ENCODE results near the gene UCMA.

Gene UCMA

DNA sequence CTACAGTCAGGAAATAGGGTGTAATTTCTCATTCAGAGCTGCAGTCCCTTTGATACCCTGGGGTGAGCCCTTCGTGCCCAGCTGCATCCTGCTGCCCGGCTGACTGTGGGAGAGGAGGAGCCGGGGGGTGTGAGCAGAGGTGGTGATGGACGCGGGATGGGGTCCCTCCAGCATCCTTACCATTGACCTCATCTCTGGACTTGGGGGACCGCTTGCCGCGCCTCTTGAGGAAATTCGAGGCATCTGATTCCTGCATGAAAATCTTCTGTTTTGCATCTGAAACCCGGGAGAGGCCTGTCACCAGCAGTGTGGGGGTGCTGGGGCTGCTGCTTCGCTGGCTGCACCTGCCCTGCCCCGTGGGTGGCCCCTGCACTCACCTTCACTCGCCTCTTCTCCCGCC is 816 bp downstream of the UCMA start:
- DNase-seq (ENCODE audit: low spot score) = no peak

DNA sequence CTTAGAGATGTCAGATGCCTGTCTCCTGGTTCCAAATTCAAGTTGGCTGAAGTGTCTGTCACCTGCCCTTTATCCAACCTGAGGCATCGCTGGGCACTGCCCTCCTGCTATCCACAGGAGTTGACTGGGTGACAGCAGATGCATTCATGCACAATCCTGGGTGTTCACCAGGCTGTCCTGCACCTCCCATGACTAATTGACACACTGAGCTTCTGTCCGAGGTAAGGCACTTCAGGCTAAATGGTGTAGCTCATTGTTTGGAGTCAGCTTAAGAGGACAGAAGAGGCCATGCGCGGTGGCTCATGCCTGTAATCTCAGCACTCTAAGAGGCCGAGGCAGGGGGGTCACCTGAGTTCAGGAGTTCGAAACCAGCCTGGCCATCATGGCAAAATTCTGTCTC is 2.4 kb downstream of the UCMA start:
- DNase-seq (ENCODE audit: low spot score) = no peak

DNA sequence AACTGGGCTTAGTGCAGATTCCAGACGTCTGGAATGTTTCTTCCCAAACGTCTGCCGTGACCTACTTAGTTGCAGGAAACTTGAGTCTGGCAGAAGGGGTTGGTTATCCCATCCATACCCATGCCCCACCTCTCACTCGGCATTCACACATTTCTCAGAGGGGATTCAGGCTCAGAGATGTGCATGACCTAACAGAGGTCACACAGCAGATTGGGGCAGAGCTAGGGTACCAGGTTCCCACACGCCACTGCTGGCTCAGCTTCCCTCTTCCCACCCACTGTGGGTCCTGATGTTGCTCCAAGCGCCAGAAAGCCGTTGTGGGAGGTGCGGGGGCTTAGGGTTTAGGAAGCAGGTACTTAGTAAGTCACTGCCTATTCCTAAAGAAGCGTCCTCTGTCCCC is 3.0 kb downstream of the UCMA start:
- no peak for DNase-seq (ENCODE audit: low spot score)

DNA sequence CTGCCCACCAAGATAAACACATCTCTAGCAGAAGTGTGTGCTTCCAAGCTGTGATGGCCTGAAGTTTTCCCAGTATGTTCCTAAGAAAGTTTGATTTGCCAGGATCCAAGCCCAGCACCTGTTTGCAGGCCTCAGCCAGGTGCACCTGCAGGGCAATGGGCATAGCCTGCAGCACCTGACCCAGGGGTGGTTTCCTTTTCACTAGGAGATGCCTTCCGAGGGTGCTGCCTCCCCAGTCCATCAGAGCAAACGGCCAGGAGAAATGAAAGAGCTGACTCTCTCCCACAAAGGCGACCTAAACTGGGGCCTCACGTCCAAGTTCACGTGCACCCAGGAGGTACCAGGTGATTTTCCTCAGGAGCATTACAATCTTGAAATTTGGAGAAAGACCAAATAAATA is 7.1 kb downstream of the UCMA start:
- no peak for DNase-seq (ENCODE audit: low spot score)

DNA sequence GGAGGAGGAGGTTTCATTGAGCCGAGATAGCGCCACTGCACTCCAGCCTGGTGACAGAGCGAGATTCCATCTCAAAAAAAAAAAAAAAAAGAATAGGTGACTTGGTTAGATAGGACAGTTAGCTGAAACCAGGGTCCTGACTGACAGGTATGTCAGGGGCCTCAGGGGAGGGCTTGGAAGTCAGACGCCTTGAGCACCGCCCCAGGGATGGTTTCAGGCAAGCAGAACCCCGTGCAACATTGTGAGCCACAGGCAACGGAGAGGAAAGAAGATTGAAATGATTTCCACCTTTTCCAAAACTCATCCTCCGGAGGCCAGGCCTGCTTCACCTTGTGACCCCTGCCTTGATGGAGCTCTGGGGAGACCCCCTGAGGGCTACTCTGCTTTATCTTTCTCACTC is 8.6 kb downstream of the UCMA start:
- no peak for DNase-seq (ENCODE audit: low spot score)

DNA sequence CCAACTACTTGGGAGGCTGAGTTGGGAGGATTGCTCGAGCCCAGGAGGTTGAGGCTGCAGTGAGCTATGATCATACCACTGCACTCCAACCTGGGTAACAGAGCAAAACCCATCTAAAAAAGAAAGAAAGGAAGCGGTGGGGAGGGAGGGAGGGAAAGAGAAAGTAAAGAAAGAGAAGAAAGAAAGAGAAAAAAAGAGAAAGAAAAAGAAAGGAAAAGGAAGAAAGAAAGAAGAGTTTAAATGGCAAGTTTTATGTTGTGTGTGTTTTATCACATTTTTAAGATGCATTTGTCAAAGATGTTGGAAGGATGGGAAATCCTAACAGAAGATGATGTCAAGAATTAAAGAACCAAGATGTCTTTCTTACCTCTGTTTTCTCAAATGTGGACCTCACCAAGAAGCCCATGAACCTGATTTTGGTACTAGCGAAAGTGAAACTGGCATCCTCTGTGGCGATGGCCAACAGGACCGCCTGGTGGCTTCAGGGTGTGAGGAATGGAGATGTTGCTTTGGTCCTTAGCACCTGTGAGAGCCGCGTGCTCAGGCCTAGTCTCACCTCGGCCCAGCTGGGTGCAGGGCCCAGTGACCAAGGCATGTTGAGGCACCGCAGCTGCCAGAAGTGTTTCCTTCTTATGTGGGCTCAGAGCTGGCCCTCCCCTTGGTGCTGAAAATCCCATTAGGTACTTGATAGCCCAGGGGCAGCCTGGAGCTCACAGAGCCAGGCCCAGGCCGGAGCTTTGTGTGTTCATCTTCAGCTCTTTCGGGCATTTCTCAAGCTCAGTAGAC is 9.8 kb downstream of the UCMA start:
- no peak for DNase-seq (ENCODE audit: low spot score)

DNA sequence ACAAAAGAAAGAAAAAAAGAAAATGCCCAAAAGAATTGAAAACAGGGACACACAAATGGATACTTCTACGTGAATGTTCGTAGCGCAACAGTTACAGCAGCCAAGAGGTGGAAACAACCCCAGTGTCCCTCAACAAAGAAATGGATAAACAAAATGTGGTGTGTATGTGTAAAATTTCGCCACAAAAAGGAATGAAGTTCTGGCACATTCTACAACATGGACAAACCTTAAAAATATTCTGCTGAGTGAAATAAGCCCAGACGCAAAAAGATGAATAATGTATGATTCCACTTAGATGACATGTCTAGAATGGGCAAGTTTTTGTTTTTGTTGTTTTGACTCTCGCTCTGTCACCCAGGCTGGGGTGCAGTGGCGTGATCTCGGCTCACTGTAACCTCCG is 10.9 kb downstream of the UCMA start:
- no peak for DNase-seq (ENCODE audit: low spot score)

DNA sequence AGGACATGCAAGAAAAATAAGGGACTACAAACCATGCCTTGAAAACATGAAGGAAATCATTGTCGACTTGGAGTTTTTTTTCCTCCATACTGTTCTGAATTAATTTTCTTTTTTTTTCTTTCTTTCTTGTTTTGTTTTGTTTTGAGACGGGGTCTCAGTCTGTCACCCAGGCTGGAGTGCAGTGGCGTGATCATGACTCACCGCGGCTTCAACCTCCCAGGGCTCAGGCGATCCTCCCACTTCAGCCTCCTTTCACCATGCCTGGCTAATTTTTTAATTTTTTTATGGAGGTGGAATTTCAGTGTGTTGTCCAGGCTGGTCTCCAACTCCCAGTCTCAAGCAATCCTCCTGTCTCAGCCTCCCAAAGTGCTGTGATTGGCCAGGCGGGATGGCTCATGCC is 11.6 kb downstream of the UCMA start:
- DNase-seq (ENCODE audit: low spot score) = no peak

DNA sequence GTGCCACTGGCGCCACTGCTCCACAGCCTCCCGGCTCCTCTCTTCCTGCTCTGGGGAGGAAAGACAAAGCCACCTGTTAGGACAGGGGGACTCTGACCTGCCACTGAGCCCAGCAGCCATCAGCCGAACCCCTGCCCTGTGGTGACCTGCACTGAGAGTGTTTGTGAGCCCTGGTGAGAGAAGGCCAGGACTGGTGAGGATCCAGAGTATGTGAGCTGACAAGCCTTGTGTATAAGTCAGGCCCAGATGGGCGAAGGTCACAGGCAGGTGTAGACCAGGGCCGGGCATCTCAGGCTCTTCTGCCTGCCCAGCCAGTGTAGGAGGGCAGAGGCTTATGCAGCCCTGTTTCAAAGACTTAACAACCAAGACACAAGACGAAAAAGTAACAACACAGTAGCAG is 12.0 kb downstream of the UCMA start:
- DNase-seq (ENCODE audit: low spot score) = no peak

DNA sequence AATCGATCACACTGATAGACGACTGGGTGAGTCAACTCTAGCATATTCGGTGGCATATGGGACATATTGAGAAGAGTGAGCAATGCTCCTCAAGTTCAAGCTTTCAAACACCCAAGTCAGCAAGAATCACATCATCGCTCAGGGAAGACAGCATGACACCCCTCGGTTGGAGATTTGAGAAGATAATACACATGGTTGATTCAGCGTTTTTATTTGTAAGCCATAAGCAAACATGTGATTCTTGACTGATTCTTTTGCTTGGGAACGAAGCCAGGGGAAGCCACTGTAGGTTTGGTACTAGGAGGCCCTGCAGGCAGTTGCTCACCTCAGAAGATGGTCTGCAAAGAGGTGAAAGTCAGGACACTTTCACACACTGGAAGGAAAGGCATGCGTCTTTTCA is 12.6 kb downstream of the UCMA start:
- DNase-seq (ENCODE audit: low spot score) = no peak

DNA sequence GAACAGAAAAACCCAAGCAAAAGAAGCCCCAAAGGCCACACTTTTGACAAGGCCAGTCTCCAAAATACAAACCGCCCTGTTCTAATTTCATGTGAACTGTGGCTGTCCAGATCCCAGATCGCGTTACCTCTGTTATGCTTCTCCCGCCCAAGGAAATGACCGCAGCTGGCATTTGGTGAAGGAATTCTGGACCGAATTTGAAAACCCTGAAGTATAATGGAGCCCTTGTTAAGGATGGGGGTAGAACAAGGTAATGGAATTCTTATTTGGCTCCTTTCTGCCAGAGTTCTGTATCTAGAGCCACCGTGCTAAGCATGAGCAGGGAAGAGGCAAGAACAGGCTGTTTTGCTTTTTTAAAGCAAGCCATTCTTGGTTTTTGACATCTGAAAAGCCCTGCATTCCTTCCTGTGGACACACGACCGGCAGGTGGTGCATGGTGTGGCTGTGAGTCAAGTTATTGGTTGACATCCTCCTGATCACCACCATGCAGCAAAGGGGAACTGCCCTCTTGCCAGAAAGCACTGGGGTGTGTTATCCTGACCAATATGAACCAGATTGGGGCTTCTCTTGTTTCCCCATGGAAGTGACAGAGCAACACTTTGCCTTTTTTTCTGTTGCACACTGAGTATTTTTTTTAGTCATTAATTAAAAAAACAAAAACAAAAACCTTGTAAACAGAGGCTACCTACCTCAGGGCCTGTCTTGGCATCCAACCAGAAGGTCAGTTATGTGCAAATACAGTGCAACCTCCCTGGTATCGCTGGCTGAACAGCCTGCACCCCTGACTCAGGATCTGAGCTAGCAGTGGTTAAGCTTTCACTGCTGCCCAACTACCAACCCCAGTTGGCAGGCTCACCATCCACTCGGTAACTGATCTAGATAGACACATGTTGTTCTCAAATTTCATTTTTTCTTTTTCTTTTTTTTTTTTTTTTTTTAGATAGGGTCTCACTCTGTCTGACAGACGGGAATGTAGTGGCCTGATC is 14.2 kb downstream of the UCMA start:
- DNase-seq (ENCODE audit: low spot score) = no peak

DNA sequence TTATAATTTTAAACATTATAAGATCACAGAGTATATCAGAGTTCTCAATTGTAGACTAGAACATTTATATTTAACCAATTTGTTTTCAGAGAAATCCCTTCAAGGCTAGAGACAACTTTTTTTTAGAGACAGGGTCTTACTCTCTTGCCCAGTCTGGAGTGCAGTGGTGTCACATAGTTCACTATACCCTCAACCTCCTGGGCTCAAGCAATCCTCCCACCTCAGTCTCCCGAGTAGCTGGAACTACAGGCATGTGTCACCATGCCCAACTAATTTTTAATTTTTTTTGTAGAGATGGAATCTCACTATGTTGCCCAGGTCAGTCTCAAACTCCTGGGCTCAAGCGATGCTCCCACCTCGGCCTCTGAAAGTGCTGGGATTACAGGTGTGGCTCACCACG is 15.3 kb downstream of the UCMA start:
- DNase-seq (ENCODE audit: low spot score) = no peak

DNA sequence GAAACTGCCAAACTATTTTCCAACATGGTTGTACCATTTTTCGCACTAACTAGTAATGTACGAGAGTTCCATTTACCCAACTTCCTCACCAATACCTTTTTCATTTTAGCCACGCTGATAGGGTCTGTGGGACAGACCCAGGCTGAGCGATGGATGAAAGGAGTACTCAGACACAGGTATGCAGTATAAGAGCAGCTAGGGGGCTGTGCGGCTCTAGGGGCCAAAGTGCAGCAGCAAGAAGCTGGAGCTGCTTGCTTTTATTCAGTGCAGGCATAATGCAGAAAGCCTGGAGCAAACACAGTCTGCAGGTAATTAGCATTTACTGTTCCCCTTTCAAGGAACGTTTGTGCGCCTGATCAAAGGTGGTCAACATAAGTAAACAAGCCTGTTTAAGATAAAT is 21.0 kb downstream of the UCMA start:
- DNase-seq (ENCODE audit: low spot score) = no peak

DNA sequence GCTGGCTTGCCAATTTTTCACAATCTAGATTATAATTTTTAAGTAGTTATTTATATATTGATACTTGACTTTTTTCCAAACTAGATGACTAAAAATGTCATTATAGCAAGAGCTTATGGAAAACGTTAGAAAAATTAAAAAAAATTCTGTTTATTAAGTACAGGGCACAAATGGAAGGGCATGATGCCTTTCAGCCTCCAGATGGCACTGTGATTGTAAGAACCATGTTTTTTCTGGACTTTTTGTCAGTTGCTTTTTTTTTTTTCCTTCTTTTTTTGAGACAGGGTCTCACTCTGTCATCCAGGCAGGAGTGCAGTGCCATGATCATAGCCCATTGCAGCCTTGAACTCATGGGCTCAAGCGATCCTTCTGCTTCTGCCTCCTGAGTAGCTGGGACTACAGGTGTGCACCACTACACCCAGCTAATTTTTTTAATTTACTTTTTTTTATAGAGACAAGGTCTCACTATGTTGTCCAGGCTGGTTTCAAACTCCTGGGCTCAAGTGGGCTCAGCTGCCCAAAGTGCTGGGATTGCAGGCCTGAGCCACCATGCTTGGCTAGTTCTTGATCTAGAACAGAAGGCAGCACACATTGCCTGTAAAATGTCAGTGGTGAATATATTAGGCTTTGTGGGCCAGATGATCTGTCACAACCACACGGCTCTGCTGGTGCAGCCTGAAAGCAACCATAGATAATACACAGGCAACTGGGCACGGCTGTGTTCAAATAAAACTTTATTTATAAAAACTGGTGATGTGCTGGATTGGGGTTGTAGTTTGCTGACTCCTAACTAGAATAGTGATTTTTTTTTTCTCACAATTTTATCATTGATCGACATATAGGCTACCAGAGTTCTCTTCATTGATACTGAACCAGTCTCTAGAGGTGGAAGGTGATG is 27.4 kb downstream of the UCMA start:
- no peak for DNase-seq (ENCODE audit: low spot score)

DNA sequence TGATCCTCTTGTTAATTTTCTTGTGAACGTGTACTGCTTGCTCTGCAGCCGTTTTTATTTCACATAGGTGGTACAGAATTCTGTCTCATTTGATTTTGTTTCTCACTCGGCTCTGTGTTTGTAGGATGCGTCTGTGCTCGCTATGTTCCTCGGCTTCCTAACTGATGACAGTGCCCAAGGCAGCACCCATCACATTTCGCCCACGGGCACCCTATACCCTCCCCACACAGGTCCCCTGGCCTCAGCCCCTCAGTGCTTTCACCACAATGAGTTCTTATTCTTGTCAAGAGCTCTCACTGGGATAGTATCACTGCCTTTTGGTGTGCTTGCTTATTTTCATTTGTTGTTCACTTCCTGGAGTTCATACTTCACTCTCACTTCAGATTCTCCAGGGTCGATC is 28.1 kb downstream of the UCMA start:
- DNase-seq (ENCODE audit: low spot score) = no peak

DNA sequence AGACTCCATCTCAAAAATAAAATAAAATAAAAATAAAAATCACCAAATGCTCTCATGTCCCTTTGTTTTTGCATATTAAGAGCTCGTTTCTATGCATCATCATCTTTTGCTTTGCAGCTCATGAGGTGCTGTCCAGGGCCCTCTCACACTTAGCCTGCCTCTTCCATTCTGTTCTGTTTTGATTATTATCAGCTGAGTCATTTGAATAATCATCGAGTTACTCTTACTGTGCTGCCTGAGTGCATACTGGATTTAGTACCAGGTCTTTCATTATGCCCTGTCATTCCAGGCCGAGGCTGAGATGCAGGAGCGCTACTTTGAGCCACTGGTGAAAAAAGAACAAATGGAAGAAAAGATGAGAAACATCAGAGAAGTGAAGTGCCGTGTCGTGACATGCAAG is 33.0 kb downstream of the UCMA start:
- no peak for DNase-seq (ENCODE audit: low spot score)

DNA sequence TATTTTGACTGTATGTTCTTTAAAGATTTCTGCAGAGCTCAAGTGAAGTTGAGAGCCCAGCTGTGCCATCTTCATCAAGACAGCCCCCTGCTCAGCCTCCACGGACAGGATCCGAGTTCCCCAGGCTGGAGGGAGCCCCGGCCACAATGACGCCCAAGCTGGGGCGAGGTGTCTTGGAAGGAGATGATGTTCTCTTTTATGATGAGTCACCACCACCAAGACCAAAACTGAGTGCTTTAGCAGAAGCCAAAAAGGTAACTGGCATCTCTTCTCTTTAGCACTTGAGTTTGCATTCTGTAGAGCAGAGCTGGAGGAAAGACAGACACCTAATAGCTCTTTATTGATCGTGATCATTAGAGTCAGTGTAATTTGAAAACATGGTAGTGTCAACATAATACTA is 39.2 kb downstream of the UCMA start:
- DNase-seq (ENCODE audit: low spot score) = no peak

DNA sequence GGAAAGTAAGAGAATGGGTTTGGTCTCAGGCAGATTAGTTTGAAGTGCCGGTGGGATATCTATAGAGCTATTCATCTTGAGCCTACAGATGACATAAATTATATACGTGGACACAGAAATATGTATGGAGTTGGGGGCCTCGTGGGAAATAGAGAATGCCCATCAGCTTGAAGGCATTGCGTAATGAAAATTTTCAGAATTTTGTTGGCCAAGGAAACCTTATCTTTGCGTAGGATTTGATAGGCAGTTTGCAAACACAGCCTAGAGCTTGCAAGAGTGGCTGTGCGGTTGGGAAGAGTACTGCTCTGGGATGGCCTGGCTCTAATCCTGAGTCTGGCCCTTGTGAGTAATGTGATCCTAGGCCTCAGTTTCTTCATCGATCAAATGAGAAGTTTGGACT is 40.5 kb downstream of the UCMA start:
- DNase-seq (ENCODE audit: low spot score) = no peak

DNA sequence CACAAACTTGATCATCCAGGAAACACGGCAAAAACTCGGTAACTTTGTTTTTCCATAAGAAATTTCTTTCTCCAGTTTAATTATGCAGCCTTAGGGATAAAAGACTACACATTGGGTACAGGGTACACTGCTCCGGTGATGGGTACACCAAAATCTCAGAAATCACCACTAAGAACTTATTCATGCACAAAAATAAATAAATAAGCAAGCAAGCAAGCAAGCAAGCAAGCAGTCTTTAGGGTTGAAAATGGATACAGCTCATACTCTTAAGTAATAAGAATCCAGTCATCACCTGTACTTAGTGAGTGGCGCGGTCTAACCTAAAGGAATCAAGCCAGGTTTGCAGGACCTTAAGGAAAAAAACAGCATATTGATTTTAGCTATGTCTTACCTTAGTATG is 42.8 kb downstream of the UCMA start:
- no peak for DNase-seq (ENCODE audit: low spot score)

DNA sequence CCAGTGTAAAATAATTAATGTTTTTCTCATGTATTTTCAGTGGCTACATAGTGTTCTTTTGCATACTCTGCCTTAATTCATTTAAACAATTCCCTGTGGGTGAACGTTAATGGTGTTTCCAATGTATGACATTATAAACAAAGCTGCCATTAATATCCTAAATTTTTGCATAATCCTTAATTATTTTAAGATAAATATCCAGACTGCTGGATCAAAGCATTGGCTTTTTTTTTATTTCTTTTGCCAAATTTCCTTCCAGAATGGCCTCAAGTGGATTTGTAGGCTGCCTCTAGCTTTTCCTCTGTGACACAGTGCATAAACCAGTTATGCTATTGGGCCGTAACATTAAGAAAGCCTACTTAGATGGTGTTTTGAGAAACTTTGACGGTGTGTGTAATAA is 43.4 kb downstream of the UCMA start:
- DNase-seq (ENCODE audit: low spot score) = no peak

DNA sequence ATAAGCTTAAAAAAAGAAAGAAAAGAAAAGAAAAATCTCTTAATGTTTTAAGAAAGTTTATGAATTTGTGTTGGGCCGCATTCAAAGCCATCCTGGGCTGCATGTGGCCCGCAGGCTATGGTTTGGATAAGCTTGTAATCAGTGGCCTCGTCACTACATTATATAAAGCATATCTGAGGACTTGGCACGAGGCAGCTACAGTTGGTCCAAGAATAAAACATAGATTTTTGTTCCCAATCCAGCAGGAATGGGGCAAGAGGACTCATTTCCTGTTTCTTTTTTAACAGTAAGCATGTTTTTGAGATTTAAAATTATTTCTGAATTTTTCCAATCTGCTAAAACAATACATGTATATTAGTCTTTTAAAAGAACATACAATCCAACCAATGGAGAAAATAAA is 44.2 kb downstream of the UCMA start:
- DNase-seq (ENCODE audit: low spot score) = no peak

DNA sequence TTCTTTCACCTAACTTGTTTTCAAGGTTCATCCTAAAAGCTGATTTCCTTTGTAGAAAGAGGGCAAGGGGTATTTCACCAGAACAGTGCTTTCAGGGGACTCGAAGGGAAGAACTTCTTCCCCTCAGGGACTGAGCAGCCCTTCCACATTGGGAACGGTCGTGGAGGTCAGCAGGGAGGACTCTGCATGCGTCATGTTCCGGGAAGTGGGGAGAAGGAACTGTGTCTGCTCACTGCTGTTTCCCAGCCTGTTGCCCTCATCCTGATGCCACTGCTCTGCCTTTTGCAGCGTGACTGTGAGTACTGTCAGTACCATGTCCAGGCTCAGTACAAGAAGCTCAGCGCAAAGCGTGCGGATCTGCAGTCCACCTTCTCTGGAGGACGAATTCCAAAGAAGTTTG is 45.6 kb downstream of the UCMA start:
- DNase-seq (ENCODE audit: low spot score) = no peak

All from activated CD4-positive, alpha-beta T cell treated with anti-CD3 and anti-CD28 coated beads, Interleukin-2, Interleukin-4, amounts not matched to agents 100 ng/mL and 50 ng/mL, durations not matched to agents 16 hours and 8 hours (primary cell).